Amniotic stem cell (primary cell): ENCODE measurements around the gene MRC2.

Experiments used
- DNase-seq: peaks from one replicate; lab custom pipeline; 2025; lab: John Stamatoyannopoulos, UW

MRC2 gene

GRCh38 chr17:62661337-62661736 is 33.9 kb downstream of the MRC2 start:
- no peak for DNase-seq

- DNase-seq, result no peak
These were observed 35.4 kb downstream of the MRC2 start for GRCh38 chr17:62662855-62663254.

DNA sequence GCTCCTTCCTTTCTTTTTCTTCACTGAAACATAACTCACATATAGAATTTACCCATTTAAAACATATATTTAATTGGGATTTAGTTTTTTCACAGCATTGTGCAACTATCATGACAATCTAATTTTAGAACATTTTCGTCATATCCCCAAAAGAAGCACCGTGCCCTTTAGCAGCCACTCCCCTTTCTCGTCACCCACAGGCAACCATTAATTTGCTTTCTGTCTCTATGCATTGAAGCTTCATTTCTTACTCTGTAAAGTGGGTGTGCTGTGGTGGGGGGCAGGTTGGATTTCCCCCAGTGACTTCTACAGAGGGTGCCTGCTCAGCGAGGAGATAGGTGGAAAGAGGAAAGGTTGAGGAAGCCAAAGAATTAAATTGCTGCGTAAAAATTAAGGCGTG is 35.8 kb downstream of the MRC2 start:
- DNase-seq, result no peak

- no peak for DNase-seq
These were observed 37.1 kb downstream of the MRC2 start for GRCh38 chr17:62664336-62665120.

- no peak for DNase-seq
These were observed 38.1 kb downstream of the MRC2 start for GRCh38 chr17:62665599-62665998.

DNA sequence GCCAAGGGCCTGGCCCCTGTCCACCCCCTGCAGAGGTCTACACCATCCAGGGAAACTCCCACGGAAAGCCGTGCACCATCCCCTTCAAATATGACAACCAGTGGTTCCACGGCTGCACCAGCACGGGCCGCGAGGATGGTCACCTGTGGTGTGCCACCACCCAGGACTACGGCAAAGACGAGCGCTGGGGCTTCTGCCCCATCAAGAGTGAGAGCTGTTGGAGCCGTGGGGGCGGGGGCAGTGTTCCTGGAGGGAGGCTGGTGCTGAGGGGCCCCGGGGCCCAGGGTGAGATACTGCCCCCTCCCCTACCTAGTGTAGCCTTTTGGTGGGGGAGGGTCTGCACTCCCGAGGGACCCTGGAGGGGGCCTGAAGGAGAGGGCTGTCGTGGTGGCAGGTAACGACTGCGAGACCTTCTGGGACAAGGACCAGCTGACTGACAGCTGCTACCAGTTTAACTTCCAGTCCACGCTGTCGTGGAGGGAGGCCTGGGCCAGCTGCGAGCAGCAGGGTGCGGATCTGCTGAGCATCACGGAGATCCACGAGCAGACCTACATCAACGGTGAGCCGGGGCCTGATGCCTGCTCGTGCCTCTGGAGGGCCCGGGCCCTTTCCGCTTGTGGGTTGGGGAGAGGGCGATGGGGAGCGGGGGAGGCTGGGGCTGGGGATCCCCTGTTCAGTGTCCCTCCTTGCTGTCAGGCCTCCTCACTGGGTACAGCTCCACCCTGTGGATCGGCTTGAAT is 38.8 kb downstream of the MRC2 start:
- DNase-seq, result no peak

GRCh38 chr17:62666801-62667591 is 39.5 kb downstream of the MRC2 start:
- DNase-seq, result no peak

GRCh38 chr17:62668091-62668804 is 40.8 kb downstream of the MRC2 start:
- DNase-seq, result no peak

GRCh38 chr17:62670202-62670821 is 42.8 kb downstream of the MRC2 start:
- DNase-seq, result no peak

DNA sequence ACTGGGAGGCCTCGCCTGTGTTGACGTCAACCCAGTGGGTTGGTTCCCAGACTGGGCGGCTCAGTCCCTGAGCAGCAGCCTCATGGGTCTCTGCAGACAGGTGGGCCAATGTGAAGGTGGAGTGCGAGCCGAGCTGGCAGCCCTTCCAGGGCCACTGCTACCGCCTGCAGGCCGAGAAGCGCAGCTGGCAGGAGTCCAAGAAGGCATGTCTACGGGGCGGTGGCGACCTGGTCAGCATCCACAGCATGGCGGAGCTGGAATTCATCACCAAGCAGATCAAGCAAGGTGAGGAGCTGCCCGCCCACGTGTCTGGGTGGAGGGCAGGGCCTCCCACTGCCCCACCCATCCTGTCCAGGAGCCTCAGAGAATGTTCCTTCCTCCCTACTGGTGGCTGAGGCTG is 44.1 kb downstream of the MRC2 start:
- no peak for DNase-seq

DNA sequence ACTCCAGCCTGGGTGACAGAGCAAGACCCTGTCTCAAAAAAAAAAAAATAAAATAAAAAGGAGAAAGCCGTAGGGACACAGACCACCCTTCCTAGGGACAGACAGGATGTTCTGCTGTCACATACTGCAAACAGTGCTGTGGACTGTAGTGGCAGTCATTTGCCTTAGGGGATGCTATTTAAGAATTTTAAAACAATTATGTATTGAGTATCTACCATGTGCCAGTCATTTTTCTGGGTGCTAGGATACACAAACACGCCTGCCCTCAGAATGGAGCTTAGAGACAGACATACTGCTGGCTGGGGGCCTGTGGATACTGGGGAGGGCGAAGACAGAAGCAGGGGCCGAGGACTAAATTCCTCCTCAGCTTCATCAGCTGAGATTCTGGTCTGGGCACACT is 45.5 kb downstream of the MRC2 start:
- no peak for DNase-seq

DNA sequence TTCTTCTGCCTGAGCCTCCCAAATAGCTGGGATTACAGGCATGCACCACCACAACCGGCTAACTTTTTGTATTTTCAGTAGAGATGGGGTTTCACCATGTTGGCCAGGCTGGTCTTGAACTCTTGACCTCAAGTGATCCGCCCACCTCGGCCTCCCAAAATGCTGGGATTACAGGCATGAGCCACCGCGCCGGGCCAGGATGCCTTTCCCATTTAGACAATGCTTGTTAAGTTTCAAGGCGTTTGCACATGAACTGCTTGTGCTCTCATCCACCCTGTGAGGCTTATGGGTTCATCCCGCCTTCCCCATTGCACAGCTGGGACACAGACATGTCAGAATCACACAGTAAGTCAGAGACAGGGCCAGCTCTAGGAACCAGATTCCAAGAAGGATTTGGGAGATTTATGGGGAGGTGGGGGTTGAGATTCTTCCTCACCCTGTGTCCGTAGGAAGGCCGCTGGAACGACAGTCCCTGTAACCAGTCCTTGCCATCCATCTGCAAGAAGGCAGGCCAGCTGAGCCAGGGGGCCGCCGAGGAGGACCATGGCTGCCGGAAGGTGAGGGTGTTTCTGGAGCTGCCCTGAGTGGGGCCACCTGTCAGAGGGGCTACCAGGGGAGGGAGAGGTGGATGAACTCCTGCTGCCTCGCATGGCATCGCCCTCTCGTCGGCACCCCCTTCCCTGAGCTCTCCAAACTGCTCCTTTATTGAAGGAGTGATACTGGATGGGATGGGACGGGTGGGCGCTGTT is 46.3 kb downstream of the MRC2 start:
- DNase-seq, result no peak

DNA sequence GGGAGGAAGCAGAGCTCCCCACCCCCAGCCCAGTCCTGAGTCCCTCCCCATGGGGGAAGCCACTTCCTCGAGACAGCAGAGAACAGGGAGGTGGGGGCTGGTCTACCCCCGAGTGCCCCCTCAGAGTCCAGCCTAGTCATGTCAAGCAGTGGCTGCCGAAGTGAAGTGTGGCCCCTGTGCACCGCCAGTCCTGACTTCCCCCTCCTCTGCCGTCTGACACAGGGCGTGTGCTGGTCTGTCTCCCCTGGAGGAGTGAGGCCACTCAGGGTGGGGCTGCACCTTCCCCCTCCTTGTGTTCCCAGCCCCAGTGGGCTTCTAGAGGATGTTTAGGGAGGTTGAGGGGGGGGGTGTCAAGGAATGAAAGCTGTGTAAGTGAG is 46.9 kb downstream of the MRC2 start:
- no peak for DNase-seq

DNA sequence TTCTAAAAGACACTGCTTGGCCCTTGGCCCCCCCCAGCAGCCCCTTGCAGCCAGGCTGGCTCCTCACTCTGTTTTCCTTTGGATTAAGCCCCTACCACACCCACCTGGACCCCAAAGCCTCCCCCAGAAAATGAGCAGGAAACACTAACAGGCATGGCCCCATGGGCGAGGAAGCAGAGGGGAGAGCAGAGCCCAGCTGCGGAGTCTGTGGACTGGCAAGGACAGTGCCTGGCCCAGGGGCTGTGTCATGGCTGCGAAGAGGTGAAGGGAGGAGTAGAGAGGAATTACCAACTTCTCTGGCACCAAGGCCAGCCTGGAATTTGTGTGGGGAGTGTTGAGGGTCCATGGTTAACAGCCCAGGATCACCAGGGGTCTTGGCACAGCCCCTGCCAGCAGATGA is 47.4 kb downstream of the MRC2 start:
- DNase-seq, result no peak

- no peak for DNase-seq
These were observed 47.8 kb downstream of the MRC2 start for GRCh38 chr17:62675260-62675659.

DNA sequence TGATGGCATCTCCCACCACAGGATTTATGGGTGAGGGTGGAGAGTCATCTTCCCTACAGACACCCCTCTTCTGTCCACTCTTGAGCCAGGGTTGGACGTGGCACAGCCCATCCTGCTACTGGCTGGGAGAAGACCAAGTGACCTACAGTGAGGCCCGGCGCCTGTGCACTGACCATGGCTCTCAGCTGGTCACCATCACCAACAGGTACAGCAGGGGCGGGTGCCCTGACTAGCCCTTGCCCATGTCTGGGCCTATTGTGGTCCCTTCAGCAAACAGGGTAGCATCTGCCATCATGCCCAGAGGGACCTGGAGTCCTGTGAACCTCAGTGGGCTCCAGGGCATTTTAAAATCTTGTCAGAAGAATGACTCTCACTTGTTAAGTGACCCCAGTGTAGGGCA is 48.2 kb downstream of the MRC2 start:
- DNase-seq, result no peak

- no peak for DNase-seq
These were observed 48.9 kb downstream of the MRC2 start for GRCh38 chr17:62676231-62676943.

DNA sequence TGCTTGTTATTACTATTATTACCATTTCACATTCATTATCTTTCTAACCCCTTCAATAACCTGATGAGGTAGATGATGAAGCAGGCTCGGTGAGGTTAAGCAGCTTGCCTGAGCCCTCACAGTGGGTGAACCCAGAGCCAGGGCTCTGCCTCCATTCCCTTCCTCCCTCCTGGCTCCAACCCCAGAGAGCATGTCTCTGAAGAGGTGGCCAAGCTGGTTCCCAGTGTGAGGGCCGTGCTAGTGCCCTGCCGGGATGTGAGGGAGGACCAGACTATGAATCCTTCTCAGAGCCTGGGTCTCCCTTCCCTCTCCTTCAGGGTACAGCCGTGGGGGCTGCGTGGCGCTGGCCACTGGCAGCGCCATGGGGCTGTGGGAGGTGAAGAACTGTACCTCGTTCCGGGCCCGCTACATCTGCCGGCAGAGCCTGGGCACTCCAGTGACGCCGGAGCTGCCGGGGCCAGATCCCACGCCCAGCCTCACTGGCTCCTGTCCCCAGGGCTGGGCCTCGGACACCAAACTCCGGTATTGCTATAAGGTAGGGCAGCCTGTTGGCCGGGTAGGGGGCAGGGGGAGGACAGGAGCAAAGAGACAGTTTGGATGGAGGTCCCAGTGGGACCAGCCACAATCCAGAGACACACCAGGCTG is 49.6 kb downstream of the MRC2 start:
- no peak for DNase-seq

GRCh38 chr17:62678214-62678919 is 50.9 kb downstream of the MRC2 start:
- no peak for DNase-seq
